HepG2 (cell line): ENCODE data around the gene PPDPF. TPM values are rescaled to one million over a fixed set of nuclear protein-coding genes. Genes with fewer than 3 reads are reported as not detected.

ENCODE experiments used
- ETV5 ChIP-seq: IDR thresholded peaks from 2 replicates; pipeline ENCODE4 v1.6.1; 2018; ENCODE audit warnings: missing biosample characterization, missing genetic modification reagents, inconsistent platforms, borderline replicate concordance
- HIVEP1 ChIP-seq: sonication (generic); formaldehyde crosslinking; IDR thresholded peaks from 2 replicates; pipeline ENCODE4 v1.4.0; 2020; ENCODE audit warnings: mild to moderate bottlenecking, missing genetic modification reagents
- HNRNPUL1 ChIP-seq: fragments of 200-400 bp; formaldehyde crosslinking; IDR thresholded peaks from 2 replicates; pipeline ENCODE4 v1.6.1; 2017; ENCODE audit warnings: low read depth, mild to moderate bottlenecking, low read length, moderate library complexity
- LCORL ChIP-seq, 2 experiments: fragments of 450-650 bp in 1 of 2; sonication (generic) in 1 of 2; formaldehyde crosslinking in 1 of 2; IDR thresholded peaks; 2 replicates each; pipeline versions ENCODE4 v1.5.0 to v1.6.1; 2017 to 2020; ENCODE audit warnings: antibody characterized with exemption in 1 of 2, missing genetic modification reagents in 1 of 2
- NFIB ChIP-seq: sonication (generic); formaldehyde crosslinking; IDR thresholded peaks from 2 replicates; pipeline ENCODE4 v1.9.0; 2021; ENCODE audit warnings: missing genetic modification reagents, mild to moderate bottlenecking, borderline replicate concordance
- SRSF1 ChIP-seq: fragments of 200-400 bp; formaldehyde crosslinking; optimal IDR thresholded peaks from 2 replicates; pipeline ENCODE3; 2017; ENCODE audit warnings: mild to moderate bottlenecking, low read depth, low read length, moderate library complexity
- TAF1 ChIP-seq: sonication (generic); formaldehyde crosslinking; IDR thresholded peaks from 2 replicates; pipeline ENCODE4 v1.4.0; 2020; ENCODE audit warnings: missing genetic modification reagents
- ZBTB42 ChIP-seq: sonication (generic); formaldehyde crosslinking; IDR thresholded peaks from 2 replicates; pipeline ENCODE4 v1.5.0; 2020; ENCODE audit warnings: mild to moderate bottlenecking, missing genetic modification reagents
- ZBTB43 ChIP-seq: sonication (generic); formaldehyde crosslinking; conservative IDR thresholded peaks from 2 replicates; pipeline ENCODE4 v1.4.0; 2020; ENCODE audit warnings: missing genetic modification reagents
- ZMYM4 ChIP-seq: sonication (generic); formaldehyde crosslinking; IDR thresholded peaks from 2 replicates; pipeline ENCODE4 v1.8.1; 2023; ENCODE audit warnings: mild to moderate bottlenecking, missing genetic modification reagents
- ZNF296 ChIP-seq: sonication (generic); formaldehyde crosslinking; conservative IDR thresholded peaks from 2 replicates; pipeline ENCODE4 v1.5.0; 2020; ENCODE audit warnings: mild to moderate bottlenecking, missing genetic modification reagents
- ZNF790 ChIP-seq: sonication (generic); formaldehyde crosslinking; IDR thresholded peaks from 2 replicates; pipeline ENCODE4 v1.8.0; 2022; ENCODE audit warnings: missing genetic modification reagents, mild to moderate bottlenecking, borderline replicate concordance
- polyA plus RNA-seq, 8 experiments: library from polyadenylated mRNA; depleted of rRNA in 3 of 8; stranded (reverse) in 7 of 8; unstranded in 1 of 8; fragments of >200 nt; fragmentation: Illumina TruSeq in 4 of 8; extraction: Trizol in 4 of 8; gene quantifications; 2 replicates each; pipeline versions ENCODE4 v1.2.1 to v1.2.3, GENCODE V29; 2011 to 2016; ENCODE audit warnings: low read depth in 4 of 8, missing spikeins in 1 of 8, mixed read lengths in 1 of 8; ENCODE audit not compliant: insufficient read depth in 1 of 8
- total RNA-seq, 5 experiments: library from RNA; depleted of rRNA; stranded (reverse); fragments of >200 nt; fragmentation: Illumina TruSeq; extraction: Trizol; gene quantifications; 2 replicates each; pipeline ENCODE4 v1.2.3, GENCODE V29; 2016; ENCODE audit warnings: low read depth in 1 of 5
- TF ChIP-seq, protein P1 (sequence below): sonication (generic); formaldehyde crosslinking; IDR thresholded peaks from 2 replicates; pipeline ENCODE4 v1.5.1; 2020; ENCODE audit warnings: mild to moderate bottlenecking, missing genetic modification reagents, moderate library complexity
- TF ChIP-seq, protein P2 (sequence below): sonication (generic); formaldehyde crosslinking; IDR thresholded peaks from 2 replicates; pipeline ENCODE4 v1.8.0; 2022; ENCODE audit warnings: mild to moderate bottlenecking, missing genetic modification reagents

The PPDPF gene
- total and polyA plus RNA-seq, 2 of the 13 experiments (the other 11 are each of a cell fraction or from before 2014, with no cell fraction given) = 1.8 to 7.0 TPM

DNA sequence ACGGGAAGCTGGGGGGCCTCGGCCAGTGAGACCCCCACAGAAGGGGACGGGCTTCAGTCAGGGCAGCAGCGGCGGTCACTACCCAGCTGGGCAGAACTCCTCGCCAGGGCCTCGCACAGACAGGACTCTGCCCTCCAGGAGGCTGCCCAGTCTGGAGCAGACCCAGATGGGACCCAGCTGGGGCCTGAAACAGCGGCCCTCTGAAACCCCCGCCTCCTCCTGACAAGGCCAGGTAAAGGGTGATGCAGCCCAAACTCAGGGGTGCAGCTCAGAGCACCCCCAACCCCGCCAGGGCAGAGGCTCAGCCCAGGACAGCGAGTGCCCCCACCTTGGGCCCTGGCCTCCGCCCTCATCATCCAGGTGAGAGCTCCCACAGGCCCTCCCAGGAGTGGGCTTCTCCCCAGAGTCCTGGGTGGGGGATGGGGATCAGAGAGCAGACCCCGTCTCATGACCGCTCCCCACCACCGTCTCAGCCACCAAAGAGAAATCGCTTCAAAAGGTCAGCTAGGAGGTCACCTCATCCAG lies 23.9 kb upstream of the PPDPF start (continued):
- TF ChIP-seq NFIB (CRISPR knock-in tag) (0 out of 2 replicates have a peak, but pooled peaks have one; percentile 72), ZBTB42 (CRISPR knock-in tag) (0 out of 2 replicates have a peak, but pooled peaks have one; percentile 3), SRSF1 (no peak), ETV5 (CRISPR knock-in tag) (no peak), HNRNPUL1 (no peak), ZNF296 (CRISPR knock-in tag) (no peak), HIVEP1 (CRISPR knock-in tag) (no peak), ZMYM4 (CRISPR knock-in tag) (no peak), ZBTB43 (no peak), LCORL (IDR thresholded peaks at IDR 0.05) (no peak), LCORL (CRISPR knock-in tag; IDR thresholded peaks at IDR 0.05) (no peak), TAF1 (CRISPR knock-in tag) (0 out of 2 replicates have a peak, but pooled peaks have one; percentile 6), ZNF790 (no peak)
- TF ChIP-seq, protein P1, sequence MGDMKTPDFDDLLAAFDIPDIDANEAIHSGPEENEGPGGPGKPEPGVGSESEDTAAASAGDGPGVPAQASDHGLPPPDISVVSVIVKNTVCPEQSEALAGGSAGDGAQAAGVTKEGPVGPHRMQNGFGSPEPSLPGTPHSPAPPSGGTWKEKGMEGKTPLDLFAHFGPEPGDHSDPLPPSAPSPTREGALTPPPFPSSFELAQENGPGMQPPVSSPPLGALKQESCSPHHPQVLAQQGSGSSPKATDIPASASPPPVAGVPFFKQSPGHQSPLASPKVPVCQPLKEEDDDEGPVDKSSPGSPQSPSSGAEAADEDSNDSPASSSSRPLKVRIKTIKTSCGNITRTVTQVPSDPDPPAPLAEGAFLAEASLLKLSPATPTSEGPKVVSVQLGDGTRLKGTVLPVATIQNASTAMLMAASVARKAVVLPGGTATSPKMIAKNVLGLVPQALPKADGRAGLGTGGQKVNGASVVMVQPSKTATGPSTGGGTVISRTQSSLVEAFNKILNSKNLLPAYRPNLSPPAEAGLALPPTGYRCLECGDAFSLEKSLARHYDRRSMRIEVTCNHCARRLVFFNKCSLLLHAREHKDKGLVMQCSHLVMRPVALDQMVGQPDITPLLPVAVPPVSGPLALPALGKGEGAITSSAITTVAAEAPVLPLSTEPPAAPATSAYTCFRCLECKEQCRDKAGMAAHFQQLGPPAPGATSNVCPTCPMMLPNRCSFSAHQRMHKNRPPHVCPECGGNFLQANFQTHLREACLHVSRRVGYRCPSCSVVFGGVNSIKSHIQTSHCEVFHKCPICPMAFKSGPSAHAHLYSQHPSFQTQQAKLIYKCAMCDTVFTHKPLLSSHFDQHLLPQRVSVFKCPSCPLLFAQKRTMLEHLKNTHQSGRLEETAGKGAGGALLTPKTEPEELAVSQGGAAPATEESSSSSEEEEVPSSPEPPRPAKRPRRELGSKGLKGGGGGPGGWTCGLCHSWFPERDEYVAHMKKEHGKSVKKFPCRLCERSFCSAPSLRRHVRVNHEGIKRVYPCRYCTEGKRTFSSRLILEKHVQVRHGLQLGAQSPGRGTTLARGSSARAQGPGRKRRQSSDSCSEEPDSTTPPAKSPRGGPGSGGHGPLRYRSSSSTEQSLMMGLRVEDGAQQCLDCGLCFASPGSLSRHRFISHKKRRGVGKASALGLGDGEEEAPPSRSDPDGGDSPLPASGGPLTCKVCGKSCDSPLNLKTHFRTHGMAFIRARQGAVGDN (CRISPR knock-in tag) = 0 out of 2 replicates have a peak, but pooled peaks have one; percentile 26
- TF ChIP-seq, protein P2, sequence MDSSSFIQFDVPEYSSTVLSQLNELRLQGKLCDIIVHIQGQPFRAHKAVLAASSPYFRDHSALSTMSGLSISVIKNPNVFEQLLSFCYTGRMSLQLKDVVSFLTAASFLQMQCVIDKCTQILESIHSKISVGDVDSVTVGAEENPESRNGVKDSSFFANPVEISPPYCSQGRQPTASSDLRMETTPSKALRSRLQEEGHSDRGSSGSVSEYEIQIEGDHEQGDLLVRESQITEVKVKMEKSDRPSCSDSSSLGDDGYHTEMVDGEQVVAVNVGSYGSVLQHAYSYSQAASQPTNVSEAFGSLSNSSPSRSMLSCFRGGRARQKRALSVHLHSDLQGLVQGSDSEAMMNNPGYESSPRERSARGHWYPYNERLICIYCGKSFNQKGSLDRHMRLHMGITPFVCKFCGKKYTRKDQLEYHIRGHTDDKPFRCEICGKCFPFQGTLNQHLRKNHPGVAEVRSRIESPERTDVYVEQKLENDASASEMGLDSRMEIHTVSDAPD (CRISPR knock-in tag) = no peak
